GM19193 (cell line): ENCODE results near the gene THEMIS.

Source experiments
- POLR2A ChIP-seq: IDR thresholded peaks from 4 replicates; pipeline ENCODE4 v1.6.1; 2011; ENCODE audit not compliant: insufficient read depth, insufficient read length; ENCODE audit errors: extremely low read depth

THEMIS gene

GRCh38 chr6:127737768-127738167 lies 163.1 kb downstream of the THEMIS start:
- no peak for TF ChIP-seq POLR2A

- TF ChIP-seq POLR2A = no peak
These were observed 163.8 kb downstream of the THEMIS start for GRCh38 chr6:127737009-127737486.

DNA sequence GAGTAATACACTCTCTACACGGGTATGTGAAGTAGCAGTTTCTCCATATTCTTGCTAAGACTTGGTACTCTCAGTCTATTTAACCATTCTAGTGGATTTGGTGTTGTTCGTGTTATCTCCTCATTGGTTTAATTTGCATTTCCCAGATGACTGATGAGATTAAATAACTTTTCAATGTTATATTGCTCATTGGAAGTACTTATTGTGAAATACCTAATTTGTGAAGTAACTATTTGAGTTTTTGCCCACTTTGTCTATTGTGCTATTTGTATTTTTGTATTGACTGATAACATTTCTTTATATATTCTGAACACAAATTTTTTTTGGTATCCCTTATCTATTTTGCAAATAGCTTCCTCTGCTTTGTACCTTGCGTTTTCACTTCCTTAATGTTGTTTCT lies 167.9 kb downstream of the THEMIS start:
- TF ChIP-seq POLR2A = no peak

DNA sequence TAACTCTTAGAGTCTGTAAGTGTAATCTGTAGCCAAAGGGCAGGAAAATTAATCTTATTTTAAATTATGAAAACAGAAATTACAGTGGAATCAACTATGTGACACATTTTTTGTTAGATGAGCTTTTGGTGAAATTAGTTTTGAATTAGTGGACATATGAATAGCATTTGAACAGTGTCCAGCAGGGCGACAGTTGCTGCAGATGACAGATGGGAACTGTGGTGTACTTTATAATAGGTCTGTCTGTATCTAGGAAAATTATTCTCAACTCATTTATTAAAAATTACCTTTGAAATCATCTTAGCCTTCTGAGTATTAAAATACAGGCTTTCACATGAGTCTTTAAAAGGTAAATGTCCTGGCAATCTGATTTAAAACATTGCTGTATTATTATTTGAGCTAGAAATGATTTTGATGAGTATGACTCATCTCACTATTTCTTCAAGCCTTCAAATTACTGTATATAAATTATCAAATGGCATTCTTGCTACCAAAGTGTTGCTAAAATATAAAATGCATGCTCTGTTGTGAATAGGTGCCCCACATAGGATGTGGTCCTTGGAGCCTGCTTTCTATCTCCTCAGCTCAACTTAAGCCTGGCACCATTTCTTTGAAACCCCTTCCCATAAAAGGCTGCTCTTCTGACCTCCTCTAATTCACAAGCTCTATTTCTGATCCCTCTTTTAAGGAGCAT lies 173.5 kb downstream of the THEMIS start:
- no peak for TF ChIP-seq POLR2A

- no peak for TF ChIP-seq POLR2A
These were observed 175.0 kb downstream of the THEMIS start for GRCh38 chr6:127725821-127726220.

DNA sequence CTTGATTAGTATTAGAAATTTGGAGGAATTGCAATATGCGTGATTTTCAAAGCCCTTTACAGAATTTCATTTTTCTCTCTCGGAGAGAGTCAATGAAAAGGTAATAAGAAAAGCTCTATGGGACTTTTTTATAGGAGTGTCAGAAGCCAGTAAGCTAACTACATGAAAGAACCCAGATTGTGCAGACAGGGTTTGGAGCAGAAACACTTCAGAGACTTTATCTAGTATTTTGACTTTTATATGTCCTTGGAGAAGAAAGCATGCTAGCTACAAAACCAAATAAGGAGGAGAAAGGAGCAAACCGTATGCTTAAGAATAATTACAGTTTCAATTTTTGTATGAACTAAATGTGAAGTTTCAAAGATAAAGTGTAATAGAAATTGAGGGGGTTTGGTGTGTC lies 182.2 kb downstream of the THEMIS start:
- TF ChIP-seq POLR2A = no peak

DNA sequence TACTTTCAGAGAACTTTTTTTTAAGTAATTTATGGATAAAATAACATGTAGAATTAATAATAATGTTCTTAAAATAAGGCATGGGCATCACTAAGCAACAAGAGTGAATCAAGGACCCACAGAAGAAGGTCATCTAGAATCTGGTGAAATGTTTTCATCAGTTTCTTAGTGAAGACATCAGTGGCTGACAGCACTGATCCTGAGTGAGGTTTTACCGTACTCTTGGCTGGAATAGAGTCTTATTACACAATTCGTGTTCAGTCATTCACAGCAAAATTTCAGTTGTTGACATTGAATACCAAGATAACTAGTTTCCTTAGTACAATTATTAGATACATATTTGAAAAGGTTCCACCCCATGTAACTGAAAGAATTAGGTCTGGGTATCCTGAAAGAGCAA lies 183.5 kb downstream of the THEMIS start:
- no peak for TF ChIP-seq POLR2A

- no peak for TF ChIP-seq POLR2A
These were observed 184.4 kb downstream of the THEMIS start for GRCh38 chr6:127716465-127716864.

- TF ChIP-seq POLR2A = no peak
These were observed 190.2 kb downstream of the THEMIS start for GRCh38 chr6:127710668-127711067.

DNA sequence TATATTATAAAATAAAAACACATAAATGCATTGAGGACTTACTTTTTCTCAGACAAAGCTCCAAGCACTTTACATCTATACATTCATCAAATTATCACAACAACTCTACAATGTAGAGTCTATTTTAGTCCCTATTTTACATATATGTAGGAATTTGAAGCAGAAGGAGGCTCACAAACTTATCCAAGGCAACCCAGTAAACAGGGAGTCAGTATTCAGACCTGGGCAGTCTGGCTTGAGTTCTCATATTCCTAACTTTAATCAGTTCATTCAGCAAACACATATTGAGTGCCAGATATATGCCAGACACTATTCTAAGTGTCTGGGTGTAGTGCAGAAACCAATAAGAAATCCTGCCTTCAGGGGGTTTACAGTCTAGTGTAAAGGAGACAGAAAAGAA lies 194.6 kb downstream of the THEMIS start:
- no peak for TF ChIP-seq POLR2A

DNA sequence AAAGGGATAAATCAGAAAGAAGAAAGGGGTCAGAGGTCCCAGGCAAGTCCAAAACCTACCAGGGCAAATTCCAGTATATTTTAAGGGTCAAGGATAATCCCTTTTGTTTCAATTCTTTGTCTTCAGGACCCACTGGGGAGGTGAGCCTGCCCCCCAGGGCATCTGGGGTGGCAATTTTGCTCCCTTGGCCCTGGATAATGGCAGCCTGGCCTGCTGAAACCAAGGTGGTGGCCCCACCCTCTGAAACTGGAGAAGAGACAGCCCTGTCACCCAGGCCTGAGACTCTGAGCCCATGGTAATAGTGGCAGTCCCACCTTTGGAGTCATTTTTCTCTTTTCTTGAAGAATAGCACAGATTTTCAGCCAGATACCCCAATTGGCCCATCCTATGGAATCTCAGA lies 205.8 kb downstream of the THEMIS start:
- no peak for TF ChIP-seq POLR2A

DNA sequence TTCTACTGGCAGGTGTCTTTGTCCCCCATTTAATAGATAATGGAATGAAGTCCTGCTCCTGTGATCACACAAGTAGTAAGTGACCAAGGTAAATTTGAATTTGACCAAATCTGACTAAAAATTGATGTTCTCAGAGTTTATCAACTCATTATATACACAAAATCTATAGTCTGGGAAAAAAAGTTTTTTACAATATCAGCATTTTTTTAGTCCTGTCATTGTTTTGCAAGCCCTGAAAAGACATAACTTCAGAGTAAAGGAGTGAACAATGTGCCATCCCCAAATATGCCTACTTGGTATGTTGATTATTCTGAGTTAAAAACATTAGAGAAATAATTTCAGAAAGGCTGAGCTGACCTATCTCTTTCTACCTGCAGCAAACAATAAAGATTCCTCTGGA lies 209.7 kb downstream of the THEMIS start:
- no peak for TF ChIP-seq POLR2A

DNA sequence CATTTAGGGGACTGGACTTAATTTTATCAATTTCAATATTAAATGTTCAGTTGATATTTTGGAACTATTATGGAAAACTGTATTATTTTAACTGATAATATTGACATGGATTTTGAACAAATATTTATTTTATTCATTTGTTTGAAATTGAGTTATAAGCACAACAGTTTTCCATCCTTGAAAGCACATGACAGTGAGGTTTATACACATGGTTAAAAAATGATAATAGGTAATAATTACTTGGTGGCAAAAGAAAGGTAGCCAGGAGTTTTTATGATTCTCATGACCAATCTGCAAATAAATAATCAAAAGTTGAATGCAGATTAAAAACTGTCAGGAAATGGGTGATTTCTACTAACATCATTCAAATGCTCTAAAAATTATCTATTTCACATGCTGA lies 210.3 kb downstream of the THEMIS start:
- no peak for TF ChIP-seq POLR2A

DNA sequence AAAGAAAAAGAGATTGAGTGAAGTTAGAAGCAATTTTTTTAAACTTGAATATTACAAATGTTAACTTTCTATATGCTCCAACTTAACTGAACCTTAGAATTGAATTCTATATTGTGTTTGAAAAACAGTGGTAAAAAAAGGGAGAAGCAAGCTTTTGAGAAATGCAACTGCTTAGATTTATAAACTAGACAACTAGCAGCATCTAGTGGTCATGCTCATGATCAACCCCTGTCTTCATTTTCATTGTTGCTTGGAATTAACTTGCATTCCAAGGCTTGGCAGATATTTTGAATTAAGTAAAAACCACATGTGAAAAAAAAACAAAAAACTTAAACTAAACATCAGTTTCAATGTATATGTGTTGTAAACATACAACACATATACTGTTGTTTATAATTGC lies 210.8 kb downstream of the THEMIS start:
- TF ChIP-seq POLR2A = no peak

DNA sequence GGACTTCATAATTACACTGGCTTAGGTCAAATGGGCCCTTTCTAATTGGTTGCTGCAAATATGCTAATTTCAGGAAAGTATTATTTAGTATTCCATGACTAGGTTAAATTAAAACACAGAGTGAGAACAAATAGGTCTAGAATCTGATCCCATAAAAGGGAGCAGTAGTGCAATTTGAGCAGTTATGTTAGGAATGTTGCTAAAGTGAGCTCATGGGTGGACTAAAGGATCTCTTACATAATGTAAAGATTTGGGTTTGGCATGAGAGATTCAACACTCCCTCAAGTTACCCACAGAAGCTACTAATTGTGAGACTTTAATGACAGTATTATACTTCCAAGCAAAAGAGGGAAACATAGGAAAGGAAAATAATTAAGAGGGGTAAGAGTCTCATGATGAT lies 214.8 kb downstream of the THEMIS start:
- TF ChIP-seq POLR2A = no peak

DNA sequence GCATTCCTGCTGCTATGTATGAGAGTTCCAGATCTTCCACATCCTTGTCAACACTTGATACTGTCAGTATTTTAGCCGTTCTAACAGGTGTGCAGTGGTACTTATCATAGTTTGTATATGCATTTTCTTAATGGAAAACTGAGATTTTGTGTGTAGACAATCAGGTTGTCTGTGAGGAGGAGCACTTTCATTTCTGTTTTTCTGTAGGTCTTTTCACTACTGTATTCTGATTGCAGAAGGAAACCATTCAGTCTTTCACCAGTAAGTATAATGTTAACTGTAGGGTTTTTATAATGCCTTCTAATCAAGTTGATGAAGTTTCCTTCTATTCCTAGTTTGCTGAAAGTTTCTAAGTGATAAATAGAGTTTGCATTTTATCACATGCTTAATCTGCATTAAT lies 216.4 kb downstream of the THEMIS start:
- no peak for TF ChIP-seq POLR2A
